AG04449 (cell line): ENCODE results near the gene ADGRG6.

ENCODE experiments used
- CTCF ChIA-PET: fragments of 350-600 bp; formaldehyde crosslinking; extraction: SDS; loops from one replicate; lab custom pipeline; 2021; ENCODE audit warnings: antibody characterized with exemption; lab: Yijun Ruan, JAX
- POLR2A ChIA-PET: fragments of 400-600, 350-600 bp; formaldehyde crosslinking; extraction: SDS; loops from one replicate; lab custom pipeline; 2020; ENCODE audit warnings: antibody characterized with exemption, inconsistent platforms; lab: Yijun Ruan, JAX
- DNase-seq: peaks from one replicate; pipeline ENCODE4 v3.0.0-alpha.2; 2010; ENCODE audit warnings: low read depth, low spot score
- H3K4me3 ChIP-seq: 2 replicates; pipeline ENCODE4 v1.5.1; 2011; ENCODE audit warnings: low read depth, mild to moderate bottlenecking, control low read depth, low read length
- TF ChIP-seq, protein P1 (sequence below): IDR thresholded peaks from one replicate; pipeline ENCODE4 v1.5.1; 2011; ENCODE audit warnings: mild to moderate bottlenecking, moderate library complexity, low read length, control low read depth, inconsistent platforms; ENCODE audit not compliant: insufficient read depth; ENCODE audit errors: missing control alignments

ADGRG6 gene

DNA sequence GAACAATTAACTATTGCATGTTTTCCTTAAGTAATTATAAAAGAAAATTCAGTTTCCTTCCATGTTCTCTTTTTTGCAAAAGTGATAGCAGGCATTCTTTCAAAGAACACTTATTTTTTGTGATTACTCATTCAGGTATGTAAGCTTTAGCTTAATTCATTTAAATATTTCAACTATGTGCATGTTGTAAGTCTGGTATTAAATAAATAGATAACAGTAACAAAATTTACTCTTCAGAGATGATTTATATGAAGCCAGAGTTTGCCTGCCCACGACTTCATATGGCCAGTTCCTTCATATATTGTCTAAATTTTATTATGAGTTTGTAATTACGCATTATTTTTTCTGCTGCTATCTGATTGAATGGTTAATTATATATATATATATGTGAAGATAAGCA is 110.9 kb downstream of the ADGRG6 start:
- CTCF ChIA-PET, result no interaction called here
- POLR2A ChIA-PET, result no interaction called here
- TF ChIP-seq, protein P1, sequence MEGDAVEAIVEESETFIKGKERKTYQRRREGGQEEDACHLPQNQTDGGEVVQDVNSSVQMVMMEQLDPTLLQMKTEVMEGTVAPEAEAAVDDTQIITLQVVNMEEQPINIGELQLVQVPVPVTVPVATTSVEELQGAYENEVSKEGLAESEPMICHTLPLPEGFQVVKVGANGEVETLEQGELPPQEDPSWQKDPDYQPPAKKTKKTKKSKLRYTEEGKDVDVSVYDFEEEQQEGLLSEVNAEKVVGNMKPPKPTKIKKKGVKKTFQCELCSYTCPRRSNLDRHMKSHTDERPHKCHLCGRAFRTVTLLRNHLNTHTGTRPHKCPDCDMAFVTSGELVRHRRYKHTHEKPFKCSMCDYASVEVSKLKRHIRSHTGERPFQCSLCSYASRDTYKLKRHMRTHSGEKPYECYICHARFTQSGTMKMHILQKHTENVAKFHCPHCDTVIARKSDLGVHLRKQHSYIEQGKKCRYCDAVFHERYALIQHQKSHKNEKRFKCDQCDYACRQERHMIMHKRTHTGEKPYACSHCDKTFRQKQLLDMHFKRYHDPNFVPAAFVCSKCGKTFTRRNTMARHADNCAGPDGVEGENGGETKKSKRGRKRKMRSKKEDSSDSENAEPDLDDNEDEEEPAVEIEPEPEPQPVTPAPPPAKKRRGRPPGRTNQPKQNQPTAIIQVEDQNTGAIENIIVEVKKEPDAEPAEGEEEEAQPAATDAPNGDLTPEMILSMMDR, result no peak
- DNase-seq, result no peak
- H3K4me3 ChIP-seq, result no peak overlapping the region

DNA sequence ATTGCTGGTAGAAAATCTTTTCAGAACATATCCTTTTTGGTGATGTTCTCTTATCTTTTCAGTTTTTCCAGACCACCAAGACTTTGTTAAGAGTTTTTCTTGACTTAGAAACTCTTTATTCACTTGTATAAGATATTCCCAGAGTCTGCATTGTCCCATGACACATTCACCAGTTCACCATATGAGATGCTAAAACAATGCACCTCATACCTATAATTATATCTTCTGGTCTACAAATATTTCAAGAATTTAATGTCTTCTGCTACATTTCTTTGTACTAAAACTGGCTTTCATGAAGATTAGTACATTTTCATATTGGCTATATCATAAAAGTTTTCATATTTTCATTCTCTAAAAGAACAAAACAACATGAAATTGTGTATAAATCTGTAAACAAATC is 111.3 kb downstream of the ADGRG6 start:
- TF ChIP-seq, protein P1, result no peak
- no peak for DNase-seq
- ChIA-PET POLR2A (no interaction called here), CTCF (no interaction called here)
- H3K4me3 ChIP-seq, result no peak overlapping the region

DNA sequence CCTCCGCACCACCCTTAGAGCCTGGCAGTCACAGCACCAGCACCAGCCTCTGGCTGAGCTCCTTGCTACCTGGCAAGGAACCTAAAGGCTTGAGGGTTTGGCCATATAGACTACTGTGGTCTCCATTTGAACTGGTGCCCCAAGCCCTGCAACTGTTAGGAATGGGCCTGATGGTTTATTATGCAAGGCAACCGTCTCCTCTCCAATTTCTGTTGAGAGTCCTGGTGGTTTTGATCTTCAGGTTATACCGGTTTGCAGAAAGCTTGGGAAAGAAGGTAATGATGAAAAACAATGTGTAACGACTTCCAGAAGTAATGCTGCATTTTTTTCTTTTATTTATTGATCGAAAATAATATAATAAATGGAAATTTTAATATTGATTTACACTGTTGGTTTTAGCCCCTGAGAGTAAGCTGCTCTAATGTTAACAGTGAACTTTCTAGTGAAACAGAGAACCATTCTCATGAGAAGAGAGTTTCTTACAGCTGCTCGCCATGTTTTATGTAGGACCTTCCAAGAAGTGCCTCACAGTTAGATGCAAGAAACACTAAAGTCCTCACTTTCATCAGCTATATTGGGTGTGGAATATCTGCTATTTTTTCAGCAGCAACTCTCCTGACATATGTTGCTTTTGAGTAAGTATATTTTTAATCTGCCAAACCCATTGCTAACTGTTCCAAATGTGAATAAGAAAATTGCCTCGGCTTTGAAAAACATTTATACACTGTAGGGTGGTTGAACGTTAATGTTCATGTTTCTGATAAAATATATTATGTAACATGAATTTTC is 112.8 kb downstream of the ADGRG6 start:
- H3K4me3 ChIP-seq, result no peak overlapping the region
- CTCF ChIA-PET, result interaction anchor here (1.3 to 1.7 kb wide), 2 partner anchors 60 to 258 kb away, joined by 4 to 5 read pairs; no protein-coding TSS in a partner anchor
- POLR2A ChIA-PET, result no interaction called here
- TF ChIP-seq, protein P1, result no peak
- DNase-seq, result no peak

DNA sequence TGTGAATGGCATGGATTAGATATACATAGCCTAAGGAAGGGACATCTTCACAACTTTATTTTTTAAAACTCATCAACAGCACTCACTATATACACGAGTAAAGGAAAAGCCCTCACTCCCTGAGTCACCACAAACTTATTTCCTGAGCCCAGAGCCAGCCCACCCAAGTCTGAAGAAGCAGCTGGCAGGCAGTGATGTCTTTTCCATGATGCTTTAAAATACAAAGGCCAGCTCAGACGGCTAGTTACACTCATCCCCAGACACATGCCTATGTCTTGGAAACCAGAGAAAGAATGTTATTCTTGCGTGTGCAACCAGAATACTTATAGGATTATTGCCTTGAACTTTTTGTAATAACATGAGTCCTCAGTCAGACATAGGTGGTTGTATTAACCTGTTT is 114.4 kb downstream of the ADGRG6 start:
- CTCF ChIA-PET, result no interaction called here
- peak; percentile 94 for DNase-seq
- POLR2A ChIA-PET, result no interaction called here
- TF ChIP-seq, protein P1, result no peak
- H3K4me3 ChIP-seq, result no peak overlapping the region

GRCh38 chr6:142416686-142417085 is 114.9 kb downstream of the ADGRG6 start:
- POLR2A ChIA-PET, result no interaction called here
- CTCF ChIA-PET, result no interaction called here
- H3K4me3 ChIP-seq, result no peak overlapping the region
- no peak for DNase-seq
- TF ChIP-seq, protein P1, result no peak

DNA sequence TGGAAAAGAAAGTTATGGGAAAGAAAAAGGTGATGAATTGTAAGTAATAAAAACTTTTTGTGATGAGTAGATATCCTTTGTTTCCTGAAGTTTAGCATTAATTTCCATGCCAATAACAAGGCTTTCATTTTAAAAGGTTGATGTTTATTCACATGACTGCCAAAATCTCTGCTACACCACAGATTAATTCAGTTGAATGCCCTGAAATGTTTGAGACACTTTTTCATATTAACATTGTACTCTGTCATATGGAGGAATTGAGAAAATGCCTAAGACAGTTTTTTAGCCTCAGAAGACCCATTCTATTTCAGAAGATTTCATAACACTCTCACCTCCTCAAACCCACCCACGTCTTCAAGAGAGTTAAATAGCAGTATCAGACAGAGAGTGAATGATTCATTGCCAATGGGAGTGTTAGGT is 115.5 kb downstream of the ADGRG6 start:
- ChIA-PET POLR2A (no interaction called here), CTCF (no interaction called here)
- H3K4me3 ChIP-seq, result no peak overlapping the region
- TF ChIP-seq, protein P1, result no peak
- no peak for DNase-seq
